ENCODE measurements around the gene EPS8.

EPS8 gene

GRCh38 chr12:15691388-15691787, 97.8 kb downstream of the EPS8 start:
- DNase-seq (ENCODE audit: low read depth in 2 of 2), result no peak

- no peak for DNase-seq (ENCODE audit: low read depth in 2 of 2)
Observed at GRCh38 chr12:15690320-15690719, 98.9 kb downstream of the EPS8 start.

GRCh38 chr12:15689751-15690191, 99.4 kb downstream of the EPS8 start:
- no peak for DNase-seq (ENCODE audit: low read depth in 2 of 2)

- no peak for DNase-seq (ENCODE audit: low read depth in 2 of 2)
Observed at GRCh38 chr12:15688838-15689625, 100.2 kb downstream of the EPS8 start.

- no peak for DNase-seq (ENCODE audit: low read depth in 2 of 2)
Observed at GRCh38 chr12:15688202-15688736, 100.9 kb downstream of the EPS8 start.

GRCh38 chr12:15687583-15687982, 101.6 kb downstream of the EPS8 start:
- no peak for DNase-seq (ENCODE audit: low read depth in 2 of 2)

GRCh38 chr12:15684896-15685658, 104.1 kb downstream of the EPS8 start:
- no peak for DNase-seq (ENCODE audit: low read depth in 2 of 2)

GRCh38 chr12:15682826-15683225, 106.4 kb downstream of the EPS8 start:
- no peak for DNase-seq (ENCODE audit: low read depth in 2 of 2)

- no peak for DNase-seq (ENCODE audit: low read depth in 2 of 2)
Observed at GRCh38 chr12:15679151-15679550, 110.0 kb downstream of the EPS8 start.

- no peak for DNase-seq (ENCODE audit: low read depth in 2 of 2)
Observed at GRCh38 chr12:15677726-15678201, 111.4 kb downstream of the EPS8 start.

GRCh38 chr12:15677228-15677627, 112.0 kb downstream of the EPS8 start:
- DNase-seq (ENCODE audit: low read depth in 2 of 2), result no peak

GRCh38 chr12:15672671-15673270, 116.4 kb downstream of the EPS8 start:
- no peak for DNase-seq (ENCODE audit: low read depth in 2 of 2)

- no peak for DNase-seq (ENCODE audit: low read depth in 2 of 2)
Observed at GRCh38 chr12:15670756-15671155, 118.4 kb downstream of the EPS8 start.

- no peak for DNase-seq (ENCODE audit: low read depth in 2 of 2)
Observed at GRCh38 chr12:15669256-15669948, 119.8 kb downstream of the EPS8 start.

GRCh38 chr12:15664491-15664890, 124.7 kb downstream of the EPS8 start:
- no peak for DNase-seq (ENCODE audit: low read depth in 2 of 2)

- DNase-seq (ENCODE audit: low read depth in 2 of 2), result no peak
Observed at GRCh38 chr12:15662983-15663659, 126.1 kb downstream of the EPS8 start.

GRCh38 chr12:15662303-15662980, 126.7 kb downstream of the EPS8 start:
- no peak for DNase-seq (ENCODE audit: low read depth in 2 of 2)

GRCh38 chr12:15651371-15651770, 137.8 kb downstream of the EPS8 start:
- DNase-seq (ENCODE audit: low read depth in 2 of 2), result no peak

- DNase-seq (ENCODE audit: low read depth in 2 of 2), result no peak
Observed at GRCh38 chr12:15650399-15651128, 138.6 kb downstream of the EPS8 start.

GRCh38 chr12:15649347-15649746, 139.8 kb downstream of the EPS8 start:
- no peak for DNase-seq (ENCODE audit: low read depth in 2 of 2)
